HG02840 (cell line): Measurements from ENCODE around the gene NUB1.

ENCODE experiments used
- ATAC-seq: cut with Tn5 transposase; IDR thresholded peaks from one replicate; pipeline ENCODE4 v1.9.1; 2021; ENCODE audit warnings: mild to moderate bottlenecking, moderate library complexity, moderate number of reproducible peaks; ENCODE audit not compliant: unreplicated experiment, low FRiP score

NUB1 gene

DNA sequence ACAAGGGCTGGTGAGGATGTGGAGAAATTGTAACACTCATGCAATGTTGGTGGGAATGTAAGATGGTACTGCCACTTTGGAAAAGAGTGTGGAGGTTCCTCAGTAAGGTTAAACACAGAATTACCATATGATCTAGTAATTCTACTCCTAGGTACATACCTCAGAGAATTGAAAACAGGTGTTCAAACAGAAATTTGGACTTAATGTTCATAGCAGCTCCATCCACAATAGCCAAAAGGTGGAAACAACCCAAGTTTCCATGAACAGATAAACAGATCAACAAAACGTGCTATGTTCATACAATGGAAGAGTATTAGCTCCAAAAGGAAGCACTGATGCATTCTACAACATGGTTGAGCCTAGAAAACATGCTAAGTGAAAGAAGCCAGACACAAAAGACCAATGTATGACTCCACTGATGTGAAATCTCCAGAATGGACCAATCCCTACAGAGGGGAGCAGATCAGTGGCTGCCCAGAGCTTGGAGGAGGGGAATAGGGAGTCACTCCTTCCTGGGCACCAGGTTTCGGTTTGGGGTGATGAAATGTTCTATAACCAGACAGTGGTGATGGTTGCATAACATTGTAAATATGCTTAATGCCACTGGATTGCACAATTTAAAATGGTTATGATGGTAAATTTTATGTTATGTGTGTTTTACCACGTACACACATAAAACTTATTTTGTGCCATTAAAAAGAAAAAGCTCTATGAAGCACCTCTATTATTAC, 73.9 kb downstream of the NUB1 start:
- ATAC-seq = no peak

- no peak for ATAC-seq
Measured at GRCh38 chr7:151416112-151416940, 74.7 kb downstream of the NUB1 start.

DNA sequence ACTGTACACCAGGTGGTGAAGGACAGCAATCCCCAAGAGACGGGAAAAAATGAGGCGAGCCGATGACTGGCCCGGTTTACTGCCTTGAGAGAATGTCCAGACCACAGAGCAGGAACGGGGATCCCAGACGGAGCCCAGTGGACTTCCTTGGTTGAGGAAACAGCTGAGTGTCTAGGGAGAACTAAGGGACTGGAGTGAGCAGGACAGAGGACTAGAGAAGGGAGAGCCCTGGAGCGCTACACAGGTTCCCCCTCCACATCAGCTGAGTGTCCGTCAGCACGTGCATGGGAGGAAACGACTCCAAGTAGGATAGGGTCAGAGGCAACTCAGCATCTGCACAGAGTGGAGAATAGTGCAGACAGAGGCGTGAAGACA, 75.3 kb downstream of the NUB1 start:
- no peak for ATAC-seq

DNA sequence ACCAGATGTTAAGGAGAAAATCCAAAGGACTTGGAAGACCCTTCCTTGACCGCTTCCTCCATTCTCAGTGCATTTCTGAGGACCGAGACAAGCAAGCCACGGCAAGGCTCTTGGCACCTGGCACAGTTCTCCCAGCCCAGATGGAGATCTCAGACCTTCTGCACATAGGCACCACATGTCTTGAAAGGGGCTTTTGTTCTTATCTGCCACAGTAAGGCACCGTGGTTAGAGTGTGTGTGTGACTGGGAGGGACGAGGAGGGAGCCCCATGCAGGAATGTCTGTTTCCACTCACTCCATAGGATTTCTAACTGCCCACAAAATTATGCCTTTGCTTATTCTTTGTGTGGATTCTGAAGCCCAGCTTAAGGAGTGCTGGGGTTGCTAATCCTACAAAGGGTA, 78.5 kb downstream of the NUB1 start:
- ATAC-seq = no peak

GRCh38 chr7:151422212-151422611, 80.6 kb downstream of the NUB1 start:
- ATAC-seq = no peak

DNA sequence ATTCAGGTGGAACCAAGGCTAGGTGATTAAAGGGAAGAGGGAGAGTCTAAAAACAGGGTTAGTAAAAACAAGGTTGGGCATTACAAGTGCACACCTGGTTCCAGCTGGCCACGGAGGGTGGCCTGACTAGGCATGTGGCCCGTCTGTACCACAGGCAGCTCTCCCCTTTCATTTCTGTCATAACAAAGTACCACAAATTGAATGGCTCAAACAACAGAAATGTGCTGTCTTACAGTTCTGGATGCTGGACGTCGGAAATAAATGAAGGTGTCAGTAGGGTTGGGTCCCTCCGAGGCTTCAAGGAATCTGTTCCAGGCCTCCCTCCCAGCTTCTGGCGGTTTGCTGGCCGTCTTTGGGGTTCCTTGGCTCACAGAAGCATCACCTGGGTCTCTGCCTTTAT, 81.6 kb downstream of the NUB1 start:
- no peak for ATAC-seq

DNA sequence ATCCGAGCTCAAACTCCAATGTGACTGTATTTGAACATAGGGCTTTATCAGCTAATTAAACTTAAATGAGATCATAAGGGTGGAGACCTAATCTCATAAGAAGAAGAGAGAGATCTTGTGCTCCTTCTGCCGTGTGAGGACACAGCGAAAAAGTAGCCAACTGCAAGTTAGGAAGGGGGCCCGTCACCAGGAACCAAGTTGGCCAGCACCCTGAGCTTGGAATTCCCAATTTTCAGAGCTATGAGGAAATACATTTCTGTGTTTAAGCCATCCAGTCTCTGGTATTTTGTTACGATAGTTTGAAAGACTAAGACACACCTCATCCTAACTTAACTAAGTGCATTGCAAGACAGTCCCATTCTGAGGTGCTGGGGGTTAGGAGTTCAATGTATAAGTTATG, 82.3 kb downstream of the NUB1 start:
- ATAC-seq = no peak

DNA sequence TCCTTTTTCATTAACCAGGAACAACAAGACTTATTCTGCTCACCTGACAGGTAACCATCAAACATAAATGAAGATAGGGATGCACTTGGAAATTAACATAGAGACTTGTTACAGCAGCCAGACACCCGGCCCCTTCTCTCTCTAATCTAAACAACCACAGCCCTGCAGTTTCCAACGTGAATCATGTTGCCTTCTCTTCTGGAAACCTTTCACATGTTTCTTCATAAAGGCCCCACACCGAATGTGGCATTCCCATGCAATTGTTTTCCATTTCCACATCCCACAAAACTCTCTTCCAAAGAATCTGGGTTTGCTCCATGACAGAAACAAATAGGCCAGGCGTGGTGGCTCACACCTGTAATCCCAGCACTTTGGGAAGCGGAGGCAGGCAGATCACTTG, 83.2 kb downstream of the NUB1 start:
- ATAC-seq = no peak

DNA sequence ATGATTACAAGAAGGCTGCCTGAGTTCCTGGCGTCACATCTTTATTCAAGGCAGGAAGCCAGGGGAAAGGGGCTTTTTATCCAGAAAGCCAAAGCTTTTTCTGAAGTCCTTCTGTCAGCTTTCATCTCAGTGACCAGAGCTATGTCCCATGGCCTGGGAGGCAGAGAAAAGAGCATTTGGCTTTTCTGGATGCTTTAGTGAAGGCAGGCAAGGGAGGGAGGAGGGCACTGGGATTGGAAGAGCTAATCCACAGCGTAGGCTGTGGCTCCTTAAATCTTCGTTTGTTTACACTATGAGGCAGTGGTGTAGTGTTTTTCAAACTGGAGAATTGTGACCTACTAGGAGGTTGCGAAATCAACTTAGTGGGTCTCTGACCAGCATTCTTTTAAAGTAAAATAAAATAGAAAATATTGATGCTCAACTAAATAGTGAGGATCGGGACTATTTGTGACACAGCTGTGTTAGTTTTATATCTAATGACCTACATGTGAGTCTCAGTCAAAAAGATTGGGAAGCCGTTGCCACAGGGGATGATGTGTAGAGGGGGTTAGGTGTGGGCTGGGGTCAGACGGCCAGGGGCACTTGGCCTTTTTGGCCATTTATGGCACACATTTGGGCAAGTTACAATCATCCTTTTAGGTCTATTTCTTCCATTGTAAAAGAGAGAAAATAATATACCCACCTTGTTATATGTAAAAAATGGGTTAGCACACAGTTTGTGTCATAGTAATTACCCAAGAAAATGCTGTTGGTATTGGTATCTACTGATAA, 84.2 kb downstream of the NUB1 start:
- no peak for ATAC-seq

DNA sequence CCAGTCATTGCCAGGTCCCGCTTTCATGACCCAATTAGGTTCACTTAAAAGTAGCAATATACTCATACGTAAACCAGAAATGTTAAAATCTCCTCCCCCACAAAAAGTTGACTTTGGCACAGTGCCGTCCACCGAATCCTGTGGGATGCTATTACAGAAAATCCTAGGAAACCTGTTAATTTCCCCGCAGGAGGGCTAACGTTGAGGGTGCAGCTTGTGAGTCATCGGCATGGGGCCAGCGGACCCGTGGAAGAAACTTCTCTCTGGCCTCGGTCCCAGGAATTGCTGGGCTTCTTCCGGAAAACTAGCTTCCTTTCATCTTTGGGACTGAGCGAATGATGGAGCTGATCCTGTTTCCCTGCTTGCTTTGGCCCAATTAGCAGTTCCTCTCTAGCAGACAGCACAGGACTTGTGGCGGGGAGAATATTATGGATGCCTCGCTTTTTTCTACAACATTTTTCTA, 84.9 kb downstream of the NUB1 start:
- ATAC-seq = no peak

GRCh38 chr7:151426904-151427704, 85.5 kb downstream of the NUB1 start:
- no peak for ATAC-seq

DNA sequence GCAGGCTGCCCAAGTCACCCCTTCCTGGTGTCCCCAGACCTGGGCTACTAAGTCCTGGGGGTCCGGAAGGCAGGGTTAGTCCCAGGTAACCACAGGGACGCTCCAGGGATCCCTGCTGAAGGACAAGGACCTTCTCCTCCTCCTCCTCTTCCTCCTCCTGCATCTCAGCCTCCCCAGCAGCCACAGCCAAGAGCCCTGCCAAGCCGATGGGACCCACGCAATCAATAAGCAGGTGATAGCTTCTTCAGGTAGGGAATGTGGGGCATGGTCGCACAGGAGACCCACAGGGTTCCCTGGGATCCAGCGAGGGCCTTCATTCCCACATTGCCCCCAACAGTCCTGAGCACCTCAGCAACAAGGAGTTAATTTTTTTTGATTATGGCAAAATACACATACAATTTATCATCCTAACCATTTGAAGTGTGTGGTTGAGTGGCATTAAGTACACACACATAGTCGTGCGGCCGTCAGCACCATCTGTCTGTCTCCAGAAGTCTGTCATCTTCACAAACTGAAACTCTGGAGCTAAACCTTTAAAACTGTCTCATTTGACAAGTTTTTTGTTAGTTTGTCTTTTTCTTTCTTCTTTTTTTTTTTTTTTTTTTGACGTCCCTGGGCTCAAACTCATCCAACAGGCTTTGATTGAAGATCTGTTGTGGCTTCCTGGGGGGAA, 86.2 kb downstream of the NUB1 start:
- ATAC-seq = no peak
